Spleen (tissue), 11 donors: Measurements from ENCODE around the gene CCR8. TPM values are rescaled to one million over a fixed set of nuclear protein-coding genes. Genes with fewer than 3 reads are reported as not detected.

ENCODE experiments used
- DNase-seq: peaks from one replicate; pipeline ENCODE4 v3.0.0-alpha.2; 2020
- H3K27ac ChIP-seq, 8 donors: fragments of 200-600 bp; sonication (generic) in 7 of 8; 1 replicate in 4 of 8; 2 replicates in 4 of 8; pipeline versions ENCODE4 v1.5.0 to v1.8.0; 2016 to 2021; ENCODE audit warnings: inconsistent platforms in 4 of 8, mild to moderate bottlenecking in 4 of 8, moderate library complexity in 1 of 8
- H3K27me3 ChIP-seq, 7 donors: fragments of 200-600 bp; sonication (generic) in 6 of 7; replicated peaks in 1 of 7; 1 replicate in 4 of 7; 2 replicates in 3 of 7; pipeline versions ENCODE4 v1.5.0 to v1.8.0; 2016 to 2021; ENCODE audit warnings: inconsistent platforms in 3 of 7, mild to moderate bottlenecking in 1 of 7
- H3K36me3 ChIP-seq, 6 donors: fragments of 200-600 bp; sonication (generic) in 5 of 6; 1 replicate in 4 of 6; 2 replicates in 2 of 6; pipeline versions ENCODE4 v1.5.0 to v1.8.0; 2016 to 2021; ENCODE audit warnings: inconsistent platforms in 2 of 6
- H3K4me1 ChIP-seq, 6 donors: fragments of 200-600 bp; sonication (generic) in 5 of 6; 1 replicate in 3 of 6; 2 replicates in 3 of 6; pipeline versions ENCODE4 v1.5.0 to v1.8.0; 2016 to 2021; ENCODE audit warnings: inconsistent platforms in 3 of 6
- H3K4me3 ChIP-seq, 8 donors: fragments of 200-600 bp; sonication (generic) in 7 of 8; 1 replicate in 4 of 8; 2 replicates in 4 of 8; pipeline versions ENCODE4 v1.5.0 to v1.8.0; 2016 to 2021; ENCODE audit warnings: inconsistent platforms in 4 of 8, mild to moderate bottlenecking in 4 of 8, moderate library complexity in 2 of 8
- H3K9me3 ChIP-seq, 8 donors: fragments of 200-600 bp; sonication (generic) in 7 of 8; 1 replicate in 4 of 8; 2 replicates in 4 of 8; pipeline versions ENCODE4 v1.5.0 to v1.8.0; 2016 to 2021; ENCODE audit warnings: inconsistent platforms in 4 of 8
- CTCF ChIP-seq, 11 experiments: fragments of 200-600 bp in 7 of 11; fragments of 450-650 bp in 4 of 11; sonication (generic) in 4 of 11; IDR thresholded peaks in 8 of 11; conservative IDR thresholded peaks in 3 of 11; 1 replicate in 7 of 11; 2 replicates in 4 of 11; pipeline versions ENCODE4 v1.4.0 to v1.8.0; 2016 to 2021; ENCODE audit warnings: antibody characterized with exemption in 11 of 11, inconsistent platforms in 4 of 11, mild to moderate bottlenecking in 1 of 11
- POLR2A ChIP-seq, 3 donors: fragments of 450-650 bp; IDR thresholded peaks; one replicate each; pipeline ENCODE4 v1.5.1; 2017; ENCODE audit warnings: antibody characterized with exemption in 3 of 3, mild to moderate bottlenecking in 1 of 3
- POLR2AphosphoS5 ChIP-seq, 3 donors: sonication (generic); formaldehyde crosslinking; IDR thresholded peaks; one replicate each; pipeline ENCODE4 v1.5.1; 2017; ENCODE audit warnings: antibody characterized with exemption in 3 of 3
- WGBS, 5 donors: extraction: QIAGEN DNeasy Blood & Tissue Kit in 3 of 5; methylation state at CpG; one replicate each; pipeline versions ENCODE4 v1.1.5 to v1.1.7; 2013 to 2018; 5-methylcytosine and 5-hydroxymethylcytosine counted together
- intact Hi-C: fragments of 100-400 bp; cut with DNase I; formaldehyde crosslinking; loops from one replicate; pipeline ENCODE4 v1.15.0; 2023; ENCODE audit warnings: low total_unique reads
- polyA plus RNA-seq, 3 donors: library from polyadenylated mRNA; stranded (reverse); fragments of 200-250 nt; gene quantifications; one replicate each; pipeline ENCODE4 v1.2.1, GENCODE V29; 2013
- total RNA-seq, 7 donors: library from RNA; depleted of rRNA in 3 of 7; stranded (reverse); fragments of >200 nt in 3 of 7; fragmentation: NEBNext Ultra II Directional in 4 of 7; extraction: Animal tissue kit (Norgen Biotek cat#: 25700) in 4 of 7; gene quantifications; one replicate each; pipeline versions ENCODE4 v1.1.0 to v1.2.1, GENCODE V29; 2016 to 2021
- donor health status: healthy with polysubstance abuse.
- donor health status: DM: no; HTN: no; CAD: no; lungs with moderate emphysema.
- donor health status: DM: no; HTN: no; CAD: no.
- donor health status: Bipolar disorder and iron deficiency.
- donor health status: healthy.
- donor health status: DM: no; HTN: no; CAD: no.
- donor health status: DM: yes; HTN: yes; CAD: no.

Gene CCR8
- total and polyA plus RNA-seq, 10 donors: 0.06 to 2.1 (median 0.60) TPM; not detected in 3

- WGBS, 5 donors: 65 to 88% (median 82%) methylated on average over 5 of the region's 5 CpGs
- intact Hi-C loops: no loop called here
These were observed 50.3 kb downstream of the CCR8 start for GRCh38 chr3:39379778-39380155.

GRCh38 chr3:39381432-39381831, 51.9 kb downstream of the CCR8 start:
- Histone ChIP-seq H3K36me3 (no peaks in the 10 kb centered on the region), H3K27me3 (no peaks in the 10 kb centered on the region), H3K4me1 (peaks cover 14 to 46% (median 29%) of the 10 kb centered on the region in 6 donors), H3K9me3 (no peaks in the 10 kb centered on the region), H3K27ac (no peak overlapping the region), H3K4me3 (no peak overlapping the region)
- 88 to 97% (median 97%) methylated on average over 3 of the region's 3 CpGs for WGBS, 5 donors
- no peak for TF ChIP-seq POLR2AphosphoS5 (IDR thresholded peaks at IDR 0.05)
- TF ChIP-seq CTCF (IDR thresholded peaks at IDR 0.05 in 8 of 11, conservative IDR thresholded peaks at IDR 0.05 in 3 of 11): no peak
- TF ChIP-seq POLR2A (IDR thresholded peaks at IDR 0.05): no peak
- intact Hi-C loops: no loop called here
- DNase-seq: no peak

More at GRCh38 chr3:39379778-39380155, 50.3 kb downstream of the CCR8 start:
- no peaks in the 10 kb centered on the region for H3K27me3 ChIP-seq
- H3K36me3 ChIP-seq: no peaks in the 10 kb centered on the region
- H3K27ac ChIP-seq: no peak overlapping the region
- peaks cover 5 to 29% (median 13%) of the 10 kb centered on the region in 6 donors for H3K4me1 ChIP-seq
- no peak for TF ChIP-seq POLR2AphosphoS5 (IDR thresholded peaks at IDR 0.05)
- TF ChIP-seq POLR2A (IDR thresholded peaks at IDR 0.05): no peak
- H3K9me3 ChIP-seq: no peaks in the 10 kb centered on the region
- no peak overlapping the region for H3K4me3 ChIP-seq
- no peak for DNase-seq

Other genes starting within 250 kb of the CCR8 start
- 10 to 100 TPM; 47.3 to 74.5 (median 65.5) TPM for gene GORASP1, start 222.1 kb upstream of the CCR8 start, total RNA-seq
- 10 to 100 TPM; 20.6 to 35.5 (median 26.3) TPM for gene GORASP1, start 222.1 kb upstream of the CCR8 start, polyA plus RNA-seq
- gene TTC21A, start 222.0 kb upstream of the CCR8 start, total RNA-seq: 10 to 100 TPM; 11.6 to 17.5 (median 13.2) TPM
- 10 to 100 TPM; 15.2 to 34.3 (median 18.6) TPM for gene TTC21A, start 222.0 kb upstream of the CCR8 start, polyA plus RNA-seq
- 10 to 100 TPM; 18.2 to 57.0 (median 34.6) TPM for gene CSRNP1, start 176.1 kb upstream of the CCR8 start, total RNA-seq
- gene CSRNP1, start 176.1 kb upstream of the CCR8 start, polyA plus RNA-seq: 10 to 100 TPM in 2 of 3 donors, 1 to 10 TPM in 1; 7.1 to 15.1 (median 10.2) TPM
- under 1 TPM in 4 of 7 donors, not detected in 3; 0.09 to 0.70 (median 0.39) TPM for gene XIRP1, start 137.1 kb upstream of the CCR8 start, total RNA-seq
- gene XIRP1, start 137.1 kb upstream of the CCR8 start, polyA plus RNA-seq: under 1 TPM; 0.06 to 0.30 (median 0.12) TPM
- 10 to 100 TPM in 2 of 7 donors, 1 to 10 TPM in 5; 5.1 to 15.0 (median 7.2) TPM for gene CX3CR1, start 49.7 kb upstream of the CCR8 start, total RNA-seq
- gene CX3CR1, start 49.7 kb upstream of the CCR8 start, polyA plus RNA-seq: under 1 TPM; 0.09 to 0.80 (median 0.35) TPM
- 10 to 100 TPM; 23.7 to 30.2 (median 26.0) TPM for gene SLC25A38, start 53.7 kb downstream of the CCR8 start, total RNA-seq
- gene SLC25A38, start 53.7 kb downstream of the CCR8 start, polyA plus RNA-seq: 10 to 100 TPM; 32.3 to 38.4 (median 34.6) TPM
- 1,000 to 10,000 TPM in 1 of 7 donors, 100 to 1,000 TPM in 6; 795 to 1,012 (median 943) TPM for gene RPSA, start 77.0 kb downstream of the CCR8 start, total RNA-seq
- 1,000 to 10,000 TPM; 2,699 to 3,649 (median 3,099) TPM for gene RPSA, start 77.0 kb downstream of the CCR8 start, polyA plus RNA-seq
- gene MOBP, start 138.0 kb downstream of the CCR8 start, total RNA-seq: under 1 TPM in 1 of 7 donors, not detected in 6; 0.06 TPM
- gene MOBP, start 138.0 kb downstream of the CCR8 start, polyA plus RNA-seq: not detected